HepG2 (cell line): ENCODE measurements around the gene TDRD10. TPM values are rescaled to one million over a fixed set of nuclear protein-coding genes. Genes with fewer than 3 reads are reported as not detected.

ENCODE experiments used
- ATAC-seq: fragments of 200-7000 bp; cut with Tn5 transposase; 3 replicates; pipeline ENCODE4 v1.9.1; 2020; ENCODE audit warnings: mild to moderate bottlenecking, moderate library complexity
- BruUV-seq: library from RNA; stranded (reverse); fragments of 400-500 nt; replicated peaks from 2 replicates; lab custom pipeline; 2021; lab: Mats Ljungman, UMichigan
- CTCF ChIA-PET: fragments of 300-600 bp; formaldehyde crosslinking; extraction: SDS; loops from one replicate; lab custom pipeline; 2021; ENCODE audit warnings: low total read pairs, inconsistent platforms, low intra/inter-chr PET ratio; lab: Yijun Ruan, JAX
- POLR2A ChIA-PET: fragments of 350-600 bp; sonication (Branson Sonifier 250); formaldehyde crosslinking; loops from one replicate; lab custom pipeline; 2020; ENCODE audit warnings: antibody characterized with exemption, inconsistent platforms; lab: Yijun Ruan, JAX
- DNase-seq: peaks from one replicate; pipeline ENCODE4 v3.0.0-alpha.2; 2015; ENCODE audit warnings: low spot score
- FAIRE-seq: peaks from 3 replicates; lab custom pipeline; 2011; peaks lifted over from hg19 to GRCh38; lab: Jason Lieb, UNC
- H2AFZ ChIP-seq: one replicate; pipeline ENCODE4 v1.6.1; 2011; ENCODE audit warnings: low read length, inconsistent platforms
- H3K27ac ChIP-seq: fragments of 300-600 bp; 3 replicates; pipeline ENCODE4 v1.8.0; 2011; ENCODE audit warnings: mixed run types, mild to moderate bottlenecking, mixed read lengths, low read length, inconsistent platforms; ENCODE audit not compliant: insufficient read depth; ENCODE audit errors: extremely low read length
- H3K27me3 ChIP-seq, 2 experiments: fragments of 200-600 bp in 1 of 2; 2 replicates in 1 of 2; 3 replicates in 1 of 2; pipeline versions ENCODE4 v1.6.0 to v1.8.0; 2011; ENCODE audit warnings: low read length in 2 of 2, mild to moderate bottlenecking in 2 of 2, moderate library complexity in 2 of 2, inconsistent platforms in 1 of 2; ENCODE audit not compliant: insufficient read depth in 2 of 2, control insufficient read depth in 1 of 2
- H3K36me3 ChIP-seq, 2 experiments: fragments of 200-600 bp in 1 of 2; replicated peaks in 1 of 2; 2 replicates in 1 of 2; 3 replicates in 1 of 2; pipeline versions ENCODE4 v1.5.1 to v1.8.0; 2011; ENCODE audit warnings: low read length in 2 of 2, inconsistent platforms in 1 of 2; ENCODE audit not compliant: insufficient read depth in 2 of 2, control insufficient read depth in 1 of 2
- H3K4me1 ChIP-seq: 2 replicates; pipeline ENCODE4 v1.5.1; 2012; ENCODE audit warnings: low read length, inconsistent platforms; ENCODE audit not compliant: insufficient read depth
- H3K4me2 ChIP-seq: 2 replicates; pipeline ENCODE4 v1.6.0; 2011; ENCODE audit warnings: low read depth, low read length, inconsistent platforms
- H3K4me3 ChIP-seq, 3 experiments: fragments of 200-600 bp in 1 of 3; sonication (generic), shearing (Covaris generic) in 1 of 3; replicated peaks in 1 of 3; 2 replicates each; pipeline ENCODE4 v1.5.1; 2011 to 2016; ENCODE audit warnings: low read length in 3 of 3, inconsistent platforms in 2 of 3, low read depth in 2 of 3, mild to moderate bottlenecking in 2 of 3, control low read depth in 1 of 3, mixed read lengths in 1 of 3; ENCODE audit not compliant: insufficient read depth in 1 of 3
- H3K79me2 ChIP-seq: one replicate; pipeline ENCODE4 v1.6.1; 2011; ENCODE audit warnings: low read length, inconsistent platforms; ENCODE audit not compliant: insufficient read depth
- H3K9ac ChIP-seq: 2 replicates; pipeline ENCODE4 v1.6.0; 2011; ENCODE audit warnings: mild to moderate bottlenecking, low read depth, low read length, inconsistent platforms; ENCODE audit not compliant: insufficient read depth
- H3K9me3 ChIP-seq: 2 replicates; pipeline ENCODE4 v1.5.1; 2012; ENCODE audit warnings: mild to moderate bottlenecking, low read length
- H4K20me1 ChIP-seq: 2 replicates; pipeline ENCODE4 v1.6.0; 2011; ENCODE audit warnings: inconsistent platforms, mild to moderate bottlenecking, low read length, moderate library complexity; ENCODE audit not compliant: insufficient read depth
- LCORL ChIP-seq, 2 experiments: fragments of 450-650 bp in 1 of 2; sonication (generic) in 1 of 2; formaldehyde crosslinking in 1 of 2; IDR thresholded peaks; 2 replicates each; pipeline versions ENCODE4 v1.5.0 to v1.6.1; 2017 to 2020; ENCODE audit warnings: antibody characterized with exemption in 1 of 2, missing genetic modification reagents in 1 of 2
- NR2F2 ChIP-seq: IDR thresholded peaks from 2 replicates; pipeline ENCODE4 v1.6.1; 2012; ENCODE audit warnings: low read depth, inconsistent platforms, borderline replicate concordance
- RBFOX2 ChIP-seq: fragments of 200-400 bp; formaldehyde crosslinking; IDR thresholded peaks from 2 replicates; pipeline ENCODE4 v1.6.1; 2017; ENCODE audit warnings: low read depth, mild to moderate bottlenecking, low read length
- SAP130 ChIP-seq: IDR thresholded peaks from 2 replicates; pipeline ENCODE4 v1.6.1; 2016; ENCODE audit warnings: low read depth
- ZBTB14 ChIP-seq: sonication (generic); formaldehyde crosslinking; IDR thresholded peaks from 2 replicates; pipeline ENCODE4 v1.4.0; 2020; ENCODE audit warnings: missing genetic modification reagents
- ZBTB34 ChIP-seq: sonication (generic); formaldehyde crosslinking; IDR thresholded peaks from 2 replicates; pipeline ENCODE4 v1.8.0; 2022; ENCODE audit warnings: mild to moderate bottlenecking, missing genetic modification reagents
- ZNF564 ChIP-seq: sonication (generic); formaldehyde crosslinking; IDR thresholded peaks from 2 replicates; pipeline ENCODE4 v1.8.1; 2023; ENCODE audit warnings: mild to moderate bottlenecking, missing genetic modification reagents
- ZNF839 ChIP-seq: sonication (generic); formaldehyde crosslinking; IDR thresholded peaks from 2 replicates; pipeline ENCODE4 v1.4.0; 2020; ENCODE audit warnings: missing genetic modification reagents, mild to moderate bottlenecking, borderline replicate concordance
- WGBS: methylation state at CpG from one replicate; pipeline ENCODE4 v1.1.6; 2017; ENCODE audit warnings: low lambda C conversion rate; 5-methylcytosine and 5-hydroxymethylcytosine counted together
- in situ Hi-C: cut with HindIII; loops from 2 replicates; pipeline ENCODE4 v1.10.0; 2017; ENCODE audit warnings: low pct_unique_long_range_greater_than_20kb; ENCODE audit not compliant: extremely low pct_ligation_motif_present
- intact Hi-C: fragments of 100-400 bp; cut with micrococcal nuclease; formaldehyde crosslinking; loops from one replicate; pipeline ENCODE4 v1.10.0; 2022; ENCODE audit not compliant: unreplicated experiment
- polyA plus RNA-seq, 8 experiments: library from polyadenylated mRNA; depleted of rRNA in 3 of 8; stranded (reverse) in 7 of 8; unstranded in 1 of 8; fragments of >200 nt; fragmentation: Illumina TruSeq in 4 of 8; extraction: Trizol in 4 of 8; gene quantifications; 2 replicates each; pipeline versions ENCODE4 v1.2.1 to v1.2.3, GENCODE V29; 2011 to 2016; ENCODE audit warnings: low read depth in 4 of 8, missing spikeins in 1 of 8, mixed read lengths in 1 of 8; ENCODE audit not compliant: insufficient read depth in 1 of 8
- total RNA-seq, 5 experiments: library from RNA; depleted of rRNA; stranded (reverse); fragments of >200 nt; fragmentation: Illumina TruSeq; extraction: Trizol; gene quantifications; 2 replicates each; pipeline ENCODE4 v1.2.3, GENCODE V29; 2016; ENCODE audit warnings: low read depth in 1 of 5

Gene TDRD10
- total and polyA plus RNA-seq, 2 of the 13 experiments (the other 11 are each of a cell fraction or from before 2014, with no cell fraction given): not detected

- FAIRE-seq: no peak
- no peak overlapping the region for H3K27ac ChIP-seq
- no peak overlapping the region for H3K9ac ChIP-seq
- H3K4me2 ChIP-seq: no peak overlapping the region
- no peak overlapping the region for H2AFZ ChIP-seq
- DNase-seq: no peak
- peaks cover 39 to 72% of the 10 kb centered on the region in 2 experiments for H3K36me3 ChIP-seq
- no peaks in the 10 kb centered on the region for H3K27me3 ChIP-seq
- TF ChIP-seq ZBTB34 (no peak), ZNF564 (CRISPR knock-in tag) (no peak), RBFOX2 (0 out of 2 replicates have a peak, but pooled peaks have one; percentile 6)
- WGBS: 97% methylated on average over 5 of the region's 6 CpGs
- peaks cover 20% of the 10 kb centered on the region for H3K79me2 ChIP-seq
- ChIA-PET POLR2A (no interaction called here), CTCF (no interaction called here)
- H3K4me3 ChIP-seq: no peak overlapping the region
- in situ Hi-C loops (no loop called here), intact Hi-C loops (no loop called here)
- no TSS peak for BruUV-seq
- ATAC-seq: no peak
- peaks cover 37% of the 10 kb centered on the region for H3K4me1 ChIP-seq
- no peaks in the 10 kb centered on the region; the same call in 1 of the 2 replicates for H4K20me1 ChIP-seq
- no peaks in the 10 kb centered on the region for H3K9me3 ChIP-seq
Measured at GRCh38 chr1:154552036-154552435, 50.0 kb downstream of the TDRD10 start.

GRCh38 chr1:154553056-154554030 lies 51.3 kb downstream of the TDRD10 start:
- BruUV-seq: no TSS peak
- in situ Hi-C loops: no loop called here
- CTCF ChIA-PET: no interaction called here

More at GRCh38 chr1:154553056-154554030, 51.3 kb downstream of the TDRD10 start:
- H3K4me3 ChIP-seq: no peak overlapping the region
- H3K79me2 ChIP-seq: peaks cover 32% of the 10 kb centered on the region
- intact Hi-C loops: no loop called here
- POLR2A ChIA-PET: no interaction called here
- H2AFZ ChIP-seq: no peak overlapping the region
- no peaks in the 10 kb centered on the region; a peak in 1 of 5 replicates for H3K27me3 ChIP-seq
- ATAC-seq: no peak
- H3K9me3 ChIP-seq: no peaks in the 10 kb centered on the region
- H3K4me2 ChIP-seq: no peak overlapping the region
- H3K27ac ChIP-seq: no peak overlapping the region
- H3K36me3 ChIP-seq: peaks cover 39 to 72% of the 10 kb centered on the region in 2 experiments
- DNase-seq: no peak
- peaks cover 29% of the 10 kb centered on the region for H3K4me1 ChIP-seq
- no peak for FAIRE-seq
- no peak for TF ChIP-seq ZNF839 (CRISPR knock-in tag)
- no peak for TF ChIP-seq NR2F2
- no peak for TF ChIP-seq SAP130 (CRISPR knock-in tag)
- peak; percentile 66 for TF ChIP-seq LCORL (IDR thresholded peaks at IDR 0.05)
- TF ChIP-seq LCORL (CRISPR knock-in tag; IDR thresholded peaks at IDR 0.05): no peak
- no peak for TF ChIP-seq ZBTB14 (CRISPR knock-in tag)
- 96% methylated on average over 11 of the region's 12 CpGs for WGBS
- H3K9ac ChIP-seq: no peak overlapping the region
- no peaks in the 10 kb centered on the region; the same call in 1 of the 2 replicates for H4K20me1 ChIP-seq
